Measurements from ENCODE around the gene KCNQ5.

The KCNQ5 gene

GRCh38 chr6:72855471-72855870, 233.6 kb downstream of the KCNQ5 start:
- H3K27ac ChIP-seq (ENCODE audit: low read length) = no peak overlapping the region
- no peaks in the 10 kb centered on the region for H3K36me3 ChIP-seq (replicated peaks; ENCODE audit: low read depth, low read length)
- no peaks in the 10 kb centered on the region for H4K20me1 ChIP-seq (ENCODE audit: insufficient read depth, low read length)
- no peaks in the 10 kb centered on the region for H3K79me2 ChIP-seq (ENCODE audit: low read length)
- no peaks in the 10 kb centered on the region for H3K9me3 ChIP-seq (ENCODE audit: insufficient read depth, low read length)
- H3K9ac ChIP-seq (ENCODE audit: low read length) = no peak overlapping the region
- no peak overlapping the region for H3K4me3 ChIP-seq (ENCODE audit: low read length)
- H2AFZ ChIP-seq (ENCODE audit: low read depth, low read length) = no peak overlapping the region
- H3K4me1 ChIP-seq (ENCODE audit: low read length) = no peaks in the 10 kb centered on the region
- no peaks in the 10 kb centered on the region for H3K27me3 ChIP-seq (ENCODE audit: low read depth, low read length)
- TF ChIP-seq EZH2phosphoT487 (IDR thresholded peaks at IDR 0.05; ENCODE audit: low read depth) (no peak), CTCF (IDR thresholded peaks at IDR 0.05; ENCODE audit: low read depth, low read length) (no peak)
- H3K4me2 ChIP-seq (ENCODE audit: low read length) = no peak overlapping the region

GRCh38 chr6:72856801-72857200, 234.9 kb downstream of the KCNQ5 start:
- no peaks in the 10 kb centered on the region for H3K36me3 ChIP-seq (replicated peaks; ENCODE audit: low read depth, low read length)
- TF ChIP-seq EZH2phosphoT487 (IDR thresholded peaks at IDR 0.05; ENCODE audit: low read depth) (no peak), CTCF (IDR thresholded peaks at IDR 0.05; ENCODE audit: low read depth, low read length) (no peak)
- H3K27ac ChIP-seq (ENCODE audit: low read length) = no peak overlapping the region
- H4K20me1 ChIP-seq (ENCODE audit: insufficient read depth, low read length) = no peaks in the 10 kb centered on the region
- no peak overlapping the region for H2AFZ ChIP-seq (ENCODE audit: low read depth, low read length)
- peaks cover under 1% of the 10 kb centered on the region for H3K4me1 ChIP-seq (ENCODE audit: low read length)
- no peak overlapping the region for H3K4me2 ChIP-seq (ENCODE audit: low read length)
- H3K9ac ChIP-seq (ENCODE audit: low read length) = no peak overlapping the region
- no peaks in the 10 kb centered on the region for H3K79me2 ChIP-seq (ENCODE audit: low read length)
- no peaks in the 10 kb centered on the region for H3K9me3 ChIP-seq (ENCODE audit: insufficient read depth, low read length)
- no peaks in the 10 kb centered on the region for H3K27me3 ChIP-seq (ENCODE audit: low read depth, low read length)
- no peak overlapping the region for H3K4me3 ChIP-seq (ENCODE audit: low read length)

GRCh38 chr6:72857791-72858585, 236.1 kb downstream of the KCNQ5 start:
- no peak for TF ChIP-seq EZH2phosphoT487 (IDR thresholded peaks at IDR 0.05; ENCODE audit: low read depth)
- TF ChIP-seq CTCF (IDR thresholded peaks at IDR 0.05; ENCODE audit: low read depth, low read length) = no peak
- Histone ChIP-seq H3K4me1 (ENCODE audit: low read length) (peaks cover 8% of the 10 kb centered on the region), H3K27ac (ENCODE audit: low read length) (no peak overlapping the region), H3K79me2 (ENCODE audit: low read length) (no peaks in the 10 kb centered on the region), H4K20me1 (ENCODE audit: insufficient read depth, low read length) (no peaks in the 10 kb centered on the region), H2AFZ (ENCODE audit: low read depth, low read length) (no peak overlapping the region), H3K9ac (ENCODE audit: low read length) (no peak overlapping the region), H3K36me3 (replicated peaks; ENCODE audit: low read depth, low read length) (no peaks in the 10 kb centered on the region), H3K4me3 (ENCODE audit: low read length) (no peak overlapping the region), H3K9me3 (ENCODE audit: insufficient read depth, low read length) (no peaks in the 10 kb centered on the region), H3K4me2 (ENCODE audit: low read length) (no peak overlapping the region), H3K27me3 (ENCODE audit: low read depth, low read length) (no peaks in the 10 kb centered on the region)

GRCh38 chr6:72861059-72861458, 239.2 kb downstream of the KCNQ5 start:
- Histone ChIP-seq H3K79me2 (ENCODE audit: low read length) (no peaks in the 10 kb centered on the region), H3K27me3 (ENCODE audit: low read depth, low read length) (no peaks in the 10 kb centered on the region), H3K9ac (ENCODE audit: low read length) (no peak overlapping the region), H3K27ac (ENCODE audit: low read length) (no peak overlapping the region), H3K4me2 (ENCODE audit: low read length) (no peak overlapping the region), H4K20me1 (ENCODE audit: insufficient read depth, low read length) (no peaks in the 10 kb centered on the region), H3K4me1 (ENCODE audit: low read length) (peaks cover 8% of the 10 kb centered on the region), H2AFZ (ENCODE audit: low read depth, low read length) (no peak overlapping the region), H3K36me3 (replicated peaks; ENCODE audit: low read depth, low read length) (no peaks in the 10 kb centered on the region), H3K4me3 (ENCODE audit: low read length) (no peak overlapping the region), H3K9me3 (ENCODE audit: insufficient read depth, low read length) (no peaks in the 10 kb centered on the region)
- TF ChIP-seq CTCF (IDR thresholded peaks at IDR 0.05; ENCODE audit: low read depth, low read length) (no peak), EZH2phosphoT487 (IDR thresholded peaks at IDR 0.05; ENCODE audit: low read depth) (no peak)
